Coronary artery (tissue), 2 donors: ENCODE results near the gene R3HDM2.

Source experiments
- DNase-seq: peaks from one replicate; pipeline ENCODE4 v3.0.0-alpha.2; 2017; ENCODE audit warnings: low spot score
- H3K27ac ChIP-seq, 2 donors: fragments of 200-600 bp; sonication (generic); one replicate each; pipeline ENCODE4 v1.5.1; 2016 to 2019
- H3K4me3 ChIP-seq: fragments of 200-600 bp; sonication (generic); 2 replicates; pipeline ENCODE4 v1.5.1; 2016; ENCODE audit warnings: mild to moderate bottlenecking, moderate library complexity
- TF ChIP-seq, protein P1 (sequence below): fragments of 200-600 bp; sonication (generic); IDR thresholded peaks from one replicate; pipeline ENCODE4 v1.5.1; 2019; ENCODE audit warnings: antibody characterized with exemption

The R3HDM2 gene

DNA sequence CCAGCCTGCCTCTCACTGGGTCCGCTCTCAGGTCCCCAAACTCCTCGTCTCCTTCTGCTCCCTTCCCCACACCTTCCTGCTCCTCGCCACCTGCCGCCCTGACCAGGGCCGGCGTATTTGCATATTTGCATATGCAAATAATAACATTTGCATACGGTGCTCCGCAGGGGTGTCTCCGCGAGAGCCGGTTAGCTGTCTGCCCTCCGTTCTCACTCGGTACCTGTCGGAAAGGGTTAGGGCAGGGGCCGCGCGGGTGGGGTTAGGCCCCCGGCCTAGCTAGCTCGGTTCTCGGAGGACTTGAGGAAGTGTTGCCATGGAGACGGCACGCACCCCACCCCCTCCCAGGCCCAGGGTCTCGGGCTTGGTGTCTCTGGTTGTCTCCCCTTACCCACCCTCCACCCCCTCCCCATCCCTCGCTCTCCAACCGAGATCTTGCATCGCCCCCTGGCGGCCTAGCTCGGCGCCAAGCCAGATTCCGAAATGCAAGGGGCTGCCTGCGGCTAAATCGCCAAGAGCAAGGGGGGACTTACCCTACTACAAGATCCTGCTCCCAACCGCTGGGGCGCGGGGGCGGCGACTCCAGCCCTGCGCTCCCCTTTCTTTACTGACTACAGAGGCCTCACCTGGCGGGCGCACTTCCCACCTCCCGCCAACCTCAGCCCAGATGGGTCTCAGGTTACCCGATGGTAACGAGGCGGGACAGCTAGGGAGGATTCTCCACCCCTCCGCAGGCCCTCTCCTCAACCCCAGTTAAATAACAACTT, 188.0 kb downstream of the R3HDM2 start:
- peak; percentile 74 for DNase-seq
- H3K27ac ChIP-seq, result no peak overlapping the region

DNA sequence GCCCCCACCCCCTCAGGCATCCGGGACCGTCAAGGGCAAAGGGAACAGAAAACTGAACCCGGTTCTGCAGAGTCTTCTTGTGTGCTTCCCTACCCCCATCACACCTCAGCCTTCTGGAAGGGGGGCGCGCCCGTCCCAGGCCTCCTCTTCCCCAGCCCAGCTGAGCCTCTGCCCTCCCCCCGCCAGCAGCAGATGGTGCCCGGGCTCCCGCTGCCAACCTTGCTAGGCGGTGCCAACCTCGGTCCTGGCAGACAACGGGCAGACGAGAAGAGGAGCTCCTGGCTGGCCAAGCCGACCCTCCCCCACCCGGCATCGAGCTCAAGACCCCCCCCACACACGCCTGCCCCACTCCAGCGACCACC, 188.5 kb downstream of the R3HDM2 start:
- Histone ChIP-seq H3K27ac (no peak overlapping the region), H3K4me3 (peak overlapping the region; percentile 59)
- TF ChIP-seq, protein P1, sequence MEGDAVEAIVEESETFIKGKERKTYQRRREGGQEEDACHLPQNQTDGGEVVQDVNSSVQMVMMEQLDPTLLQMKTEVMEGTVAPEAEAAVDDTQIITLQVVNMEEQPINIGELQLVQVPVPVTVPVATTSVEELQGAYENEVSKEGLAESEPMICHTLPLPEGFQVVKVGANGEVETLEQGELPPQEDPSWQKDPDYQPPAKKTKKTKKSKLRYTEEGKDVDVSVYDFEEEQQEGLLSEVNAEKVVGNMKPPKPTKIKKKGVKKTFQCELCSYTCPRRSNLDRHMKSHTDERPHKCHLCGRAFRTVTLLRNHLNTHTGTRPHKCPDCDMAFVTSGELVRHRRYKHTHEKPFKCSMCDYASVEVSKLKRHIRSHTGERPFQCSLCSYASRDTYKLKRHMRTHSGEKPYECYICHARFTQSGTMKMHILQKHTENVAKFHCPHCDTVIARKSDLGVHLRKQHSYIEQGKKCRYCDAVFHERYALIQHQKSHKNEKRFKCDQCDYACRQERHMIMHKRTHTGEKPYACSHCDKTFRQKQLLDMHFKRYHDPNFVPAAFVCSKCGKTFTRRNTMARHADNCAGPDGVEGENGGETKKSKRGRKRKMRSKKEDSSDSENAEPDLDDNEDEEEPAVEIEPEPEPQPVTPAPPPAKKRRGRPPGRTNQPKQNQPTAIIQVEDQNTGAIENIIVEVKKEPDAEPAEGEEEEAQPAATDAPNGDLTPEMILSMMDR, result no peak
- peak; percentile 72 for DNase-seq

More for the DNA sequence above, 188.0 kb downstream of the R3HDM2 start:
- TF ChIP-seq, protein P1, result peak; percentile 27
- peak overlapping the region; percentile 59 for H3K4me3 ChIP-seq

DNA sequence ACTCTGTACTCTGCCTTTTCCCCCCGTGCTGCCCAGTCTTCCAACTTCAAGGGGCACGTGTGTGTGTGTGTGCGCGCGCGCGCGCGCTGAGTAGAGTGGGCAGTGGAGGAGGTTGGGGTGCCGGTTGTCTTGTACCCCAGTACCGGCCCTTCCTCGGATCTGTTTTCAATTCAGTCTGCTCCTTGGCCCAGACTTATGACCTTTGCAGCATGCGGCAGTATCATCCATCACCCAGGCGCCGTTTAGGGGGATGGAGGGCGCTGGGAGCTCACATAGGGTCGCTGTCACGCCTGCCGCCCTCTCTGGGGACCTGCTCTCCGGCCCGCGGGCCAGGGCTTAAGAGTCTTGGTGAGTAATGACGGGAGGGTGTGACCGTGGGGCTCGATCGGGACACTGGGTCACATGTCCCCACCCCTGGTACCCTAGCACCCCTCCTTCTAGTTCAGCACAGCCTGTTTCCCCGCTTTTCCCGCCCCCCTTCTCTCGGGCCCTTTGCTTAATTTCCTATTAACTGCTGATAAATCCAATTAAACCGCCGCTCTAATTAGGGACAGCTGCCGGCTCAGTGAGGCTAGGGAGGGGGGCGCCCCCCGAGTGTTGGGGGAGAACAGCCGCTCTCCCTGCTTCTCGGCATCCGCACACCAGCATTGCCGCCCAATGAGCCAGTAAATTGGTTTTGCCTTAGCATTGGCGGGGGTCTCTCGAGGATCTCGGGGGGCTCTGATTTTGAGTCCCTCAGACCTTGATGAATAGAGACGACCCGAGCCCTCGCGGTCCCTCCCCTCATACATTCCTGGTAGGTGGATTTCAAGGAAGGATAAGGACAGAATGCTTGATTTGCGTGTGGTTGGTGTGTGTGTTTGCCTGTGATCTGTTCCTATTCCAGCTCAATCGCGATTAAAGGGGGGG, 189.2 kb downstream of the R3HDM2 start:
- TF ChIP-seq, protein P1, result no peak
- Histone ChIP-seq H3K27ac (no peak overlapping the region), H3K4me3 (no peak overlapping the region)
- peak; percentile 69 for DNase-seq

DNA sequence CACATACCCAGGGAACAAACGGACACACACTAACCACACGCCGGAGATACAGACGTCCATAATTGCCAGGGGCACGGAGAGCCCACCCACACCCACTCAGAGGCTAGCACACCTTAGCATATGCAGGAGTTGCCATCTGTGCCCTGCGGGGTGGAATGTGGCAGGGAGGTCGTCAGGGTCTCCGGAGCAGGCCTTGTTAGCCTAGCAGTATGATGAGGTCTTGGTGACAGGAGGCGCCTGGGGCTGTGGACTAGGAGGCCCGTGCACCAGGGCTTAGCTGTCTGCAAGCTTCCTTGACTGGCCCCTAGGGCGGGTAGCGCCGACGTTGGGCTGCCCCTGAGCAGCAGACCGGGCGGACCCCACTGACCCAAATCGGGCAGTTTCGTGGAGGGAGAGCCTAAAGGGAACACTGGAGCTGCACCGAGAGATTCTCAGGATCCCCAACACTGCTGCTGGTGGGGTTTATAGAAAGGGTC, 189.9 kb downstream of the R3HDM2 start:
- peak; percentile 72 for DNase-seq
- Histone ChIP-seq H3K4me3 (peak overlapping the region; percentile 68), H3K27ac (no peak overlapping the region)
- TF ChIP-seq, protein P1, result no peak

DNA sequence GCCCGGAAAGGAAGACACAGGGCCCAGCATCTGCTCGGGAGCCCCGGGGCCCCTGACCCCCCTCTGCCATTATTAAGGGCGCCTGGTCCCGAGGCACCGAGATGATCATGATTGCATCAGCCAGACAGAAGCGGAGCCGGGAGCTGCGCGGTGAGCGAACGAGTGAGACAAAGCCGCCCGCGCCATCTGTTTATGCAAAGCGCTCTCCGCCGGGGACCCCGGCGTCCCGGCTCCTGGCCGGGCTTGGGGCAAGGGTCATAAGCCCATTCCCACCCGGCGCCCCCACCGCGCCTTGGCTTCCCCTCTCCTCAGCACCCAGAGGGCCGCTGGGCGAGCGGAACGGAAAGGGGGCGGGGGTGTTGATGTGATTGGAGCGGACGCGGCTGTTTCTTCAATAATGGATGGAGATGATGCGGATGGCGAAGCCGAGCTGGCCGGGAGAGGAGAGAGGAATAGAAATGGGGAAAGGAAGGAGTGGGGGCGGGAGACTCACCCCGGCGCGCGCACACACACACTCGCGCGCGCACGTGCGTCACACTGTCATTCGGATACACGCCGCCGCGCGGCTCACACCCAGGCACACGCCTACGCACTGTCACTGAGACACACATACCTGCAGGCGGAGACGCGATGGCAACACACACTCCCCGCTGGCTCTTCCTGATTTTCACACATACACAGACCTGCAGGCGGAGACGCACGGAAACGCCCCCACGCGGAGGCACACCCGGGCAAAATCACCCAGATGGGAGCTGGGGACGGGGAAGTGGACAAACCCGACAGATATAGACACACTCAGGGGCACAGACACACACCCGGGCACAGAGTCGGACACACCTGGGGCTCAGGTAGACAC, 190.5 kb downstream of the R3HDM2 start:
- peak; percentile 74 for DNase-seq
- Histone ChIP-seq H3K4me3 (peak overlapping the region; percentile 68), H3K27ac (no peak overlapping the region)
- TF ChIP-seq, protein P1, result no peak

DNA sequence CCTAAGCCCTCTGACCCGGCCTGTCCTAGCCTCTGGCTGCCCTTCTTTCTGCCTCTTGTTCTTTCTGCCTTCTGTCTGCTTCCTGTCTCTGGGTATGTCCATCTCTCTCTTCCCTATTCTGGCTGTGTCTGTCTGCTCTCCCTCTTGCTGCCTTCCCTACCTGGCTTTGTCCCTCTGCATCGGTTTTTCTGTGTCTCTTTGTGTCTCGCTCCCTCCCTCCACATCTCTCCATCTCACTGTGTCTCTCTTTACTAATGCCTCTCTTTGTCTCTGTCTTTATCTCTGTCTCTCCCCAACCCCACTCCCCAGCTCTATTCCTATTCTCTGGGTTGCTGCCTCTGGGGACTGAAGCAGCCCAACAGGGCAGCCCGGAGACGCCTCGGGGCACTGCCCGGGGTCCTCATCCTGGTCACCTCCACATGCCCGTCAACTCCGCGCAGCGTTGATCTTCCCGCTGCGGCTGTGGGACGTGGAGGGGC, 191.2 kb downstream of the R3HDM2 start:
- no peak for DNase-seq
- TF ChIP-seq, protein P1, result no peak
- Histone ChIP-seq H3K4me3 (peak overlapping the region; percentile 68), H3K27ac (no peak overlapping the region)
